Activated CD8-positive, alpha-beta memory T cell treated with anti-CD3 and anti-CD28 coated beads for 1 hour (primary cell): Measurements from ENCODE around the gene RXRA.

Source experiments
- DNase-seq, 2 donors: peaks; one replicate each; pipeline ENCODE4 v3.0.0-alpha.2; 2020; ENCODE audit warnings: low read depth in 1 of 2; ENCODE audit errors: extremely low read depth in 1 of 2

The RXRA gene

GRCh38 chr9:134427153-134427782 lies 101.0 kb downstream of the RXRA start:
- no peak for DNase-seq

GRCh38 chr9:134428559-134428958 lies 102.3 kb downstream of the RXRA start:
- DNase-seq = no peak

- DNase-seq = no peak
Measured at GRCh38 chr9:134429007-134429406, 102.8 kb downstream of the RXRA start.

- DNase-seq = no peak
Measured at GRCh38 chr9:134429481-134429880, 103.2 kb downstream of the RXRA start.

- no peak for DNase-seq
Measured at GRCh38 chr9:134431095-134431494, 104.8 kb downstream of the RXRA start.

- no peak for DNase-seq
Measured at GRCh38 chr9:134431626-134432025, 105.4 kb downstream of the RXRA start.

- DNase-seq = no peak
Measured at GRCh38 chr9:134432471-134432870, 106.2 kb downstream of the RXRA start.

GRCh38 chr9:134433101-134433500 lies 106.8 kb downstream of the RXRA start:
- DNase-seq = no peak

- DNase-seq = no peak
Measured at GRCh38 chr9:134433909-134434882, 107.9 kb downstream of the RXRA start.

GRCh38 chr9:134434894-134435506 lies 108.7 kb downstream of the RXRA start:
- no peak for DNase-seq

GRCh38 chr9:134435550-134436378 lies 109.5 kb downstream of the RXRA start:
- no peak for DNase-seq

GRCh38 chr9:134436379-134436762 lies 110.1 kb downstream of the RXRA start:
- DNase-seq = no peak

- no peak for DNase-seq
Measured at GRCh38 chr9:134436911-134437310, 110.7 kb downstream of the RXRA start.

- DNase-seq = no peak
Measured at GRCh38 chr9:134437403-134438194, 111.3 kb downstream of the RXRA start.

- no peak for DNase-seq
Measured at GRCh38 chr9:134438195-134438788, 112.0 kb downstream of the RXRA start.

GRCh38 chr9:134439368-134439784 lies 113.1 kb downstream of the RXRA start:
- DNase-seq = no peak

- DNase-seq = no peak
Measured at GRCh38 chr9:134440636-134441226, 114.5 kb downstream of the RXRA start.

GRCh38 chr9:134441227-134442084 lies 115.2 kb downstream of the RXRA start:
- DNase-seq = no peak
